ENCODE results near the gene SYT2.
A peak's percentile ranks its signal among the peaks of the same experiment; 100 is the strongest.
"Not testable (repeated sequence)": the region's sequence is repeated elsewhere in the genome, so short reads cannot be mapped to it uniquely, and the experiment has no call there.

The SYT2 gene

GRCh38 chr1:202645097-202645476 lies 65.2 kb downstream of the SYT2 start:
- Mint-ChIP-seq H3K4me1 (ENCODE audit: low read depth) (peaks cover 23% of the 10 kb centered on the region), H3K27ac (no peak overlapping the region), H3K4me3 (peak overlapping the region; percentile 68), H3K9me3 (ENCODE audit: low read depth) (no peaks in the 10 kb centered on the region), H3K27me3 (peaks cover 19% of the 10 kb centered on the region), H3K36me3 (no peaks in the 10 kb centered on the region)

- Mint-ChIP-seq H3K4me1 (ENCODE audit: low read depth) (peaks cover 23% of the 10 kb centered on the region), H3K4me3 (peak overlapping the region; percentile 74), H3K36me3 (no peaks in the 10 kb centered on the region), H3K27ac (no peak overlapping the region), H3K9me3 (ENCODE audit: low read depth) (no peaks in the 10 kb centered on the region), H3K27me3 (peaks cover 19% of the 10 kb centered on the region)
Observed at GRCh38 chr1:202644219-202645096, 65.8 kb downstream of the SYT2 start.

DNA sequence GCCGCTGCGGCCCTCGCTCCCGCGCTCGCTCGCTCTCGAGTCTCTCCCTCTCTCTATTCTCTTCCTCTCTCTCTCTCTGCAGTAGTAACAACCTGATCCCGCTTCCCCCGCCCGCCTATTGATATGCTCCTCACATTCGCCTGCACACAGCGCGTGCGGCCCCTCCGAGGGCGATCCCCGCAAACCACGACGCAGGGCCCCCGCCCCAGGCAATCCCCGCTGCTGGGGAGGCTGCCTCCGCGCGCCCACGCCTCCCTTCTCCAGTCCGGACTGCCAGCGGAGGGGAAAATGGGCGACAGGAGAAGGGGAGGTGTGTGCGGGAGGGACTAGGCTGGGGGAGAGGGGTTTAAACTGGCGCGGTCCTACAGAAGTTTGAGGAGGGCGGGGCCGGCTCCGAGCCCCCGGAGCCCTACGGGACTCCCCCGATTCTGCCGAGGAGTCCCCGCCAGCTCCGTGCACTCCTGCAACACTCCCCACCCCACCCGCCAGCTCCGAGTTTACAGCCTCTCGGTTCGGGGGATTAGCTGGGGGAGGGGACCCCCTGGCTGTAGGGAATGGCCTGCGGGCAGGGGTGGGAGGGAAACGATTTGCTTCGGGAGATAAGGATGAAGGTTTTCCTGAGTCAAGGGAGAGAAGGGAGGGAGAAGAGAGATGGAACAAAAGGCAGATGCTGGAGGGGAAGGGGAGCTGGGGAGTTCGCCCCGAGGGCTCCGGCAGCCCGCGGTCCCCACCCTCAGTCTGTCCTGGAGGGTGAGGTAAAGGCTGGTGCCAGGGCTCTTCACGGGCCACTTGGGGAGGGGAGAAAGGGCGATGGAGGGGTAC lies 66.6 kb downstream of the SYT2 start:
- Mint-ChIP-seq H3K27ac (no peak overlapping the region), H3K36me3 (no peaks in the 10 kb centered on the region)

DNA sequence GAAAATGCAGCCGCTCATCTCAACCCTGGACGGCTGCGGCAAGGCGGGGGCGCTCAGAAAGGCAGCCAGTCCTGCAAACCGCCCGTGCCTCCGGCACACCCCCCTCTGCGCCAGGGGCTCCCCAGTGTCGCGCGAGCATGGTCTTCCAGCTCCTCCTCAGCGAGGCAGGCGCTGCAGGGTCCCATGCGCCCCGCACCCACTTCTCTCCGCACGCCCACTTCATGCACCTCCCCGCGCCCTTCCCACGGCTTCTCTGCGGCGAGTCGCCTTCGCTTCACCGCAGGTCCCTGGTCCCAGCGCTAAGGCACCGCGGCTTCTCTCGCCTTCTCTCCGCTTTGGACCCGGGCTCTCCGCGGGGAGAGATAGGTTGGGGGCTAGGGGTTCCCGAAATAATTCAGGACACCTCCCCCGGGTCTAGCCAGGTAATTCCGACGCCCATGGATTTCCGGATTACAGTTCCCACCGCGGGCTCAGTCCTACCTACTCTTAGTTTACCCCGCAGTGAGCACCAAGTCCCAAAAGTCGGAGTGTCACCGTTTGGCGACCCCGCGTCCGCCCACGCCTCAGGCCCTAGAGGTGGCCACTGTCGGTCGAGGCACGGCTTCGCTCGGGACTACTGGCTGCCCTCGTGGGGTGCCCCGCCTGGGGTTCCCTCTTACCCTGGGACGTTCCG lies 67.5 kb downstream of the SYT2 start:
- no peaks in the 10 kb centered on the region for H3K36me3 Mint-ChIP-seq
- no peaks in the 10 kb centered on the region for H3K9me3 Mint-ChIP-seq (ENCODE audit: low read depth)
- peaks cover 23% of the 10 kb centered on the region for H3K4me1 Mint-ChIP-seq (ENCODE audit: low read depth)
- peak overlapping the region; percentile 74 for H3K4me3 Mint-ChIP-seq
- H3K27ac Mint-ChIP-seq, result no peak overlapping the region
- peaks cover 26% of the 10 kb centered on the region for H3K27me3 Mint-ChIP-seq

More for the DNA sequence above, 66.6 kb downstream of the SYT2 start:
- peaks cover 21% of the 10 kb centered on the region for H3K27me3 Mint-ChIP-seq
- peaks cover 23% of the 10 kb centered on the region for H3K4me1 Mint-ChIP-seq (ENCODE audit: low read depth)
- H3K9me3 Mint-ChIP-seq (ENCODE audit: low read depth), result no peaks in the 10 kb centered on the region
- H3K4me3 Mint-ChIP-seq, result peak overlapping the region; percentile 74

- peaks cover 23% of the 10 kb centered on the region for H3K4me1 Mint-ChIP-seq (ENCODE audit: low read depth)
- H3K27ac Mint-ChIP-seq, result no peak overlapping the region
- H3K9me3 Mint-ChIP-seq (ENCODE audit: low read depth), result no peaks in the 10 kb centered on the region
- no peaks in the 10 kb centered on the region for H3K36me3 Mint-ChIP-seq
- H3K4me3 Mint-ChIP-seq, result no peak overlapping the region
- H3K27me3 Mint-ChIP-seq, result peaks cover 26% of the 10 kb centered on the region
Observed at GRCh38 chr1:202642212-202642611, 68.0 kb downstream of the SYT2 start.

GRCh38 chr1:202639500-202639899 lies 70.8 kb downstream of the SYT2 start:
- H3K36me3 Mint-ChIP-seq, result no peaks in the 10 kb centered on the region
- no peaks in the 10 kb centered on the region for H3K9me3 Mint-ChIP-seq (ENCODE audit: low read depth)
- peaks cover 20% of the 10 kb centered on the region for H3K27me3 Mint-ChIP-seq
- no peak overlapping the region for H3K4me3 Mint-ChIP-seq
- H3K27ac Mint-ChIP-seq, result no peak overlapping the region
- H3K4me1 Mint-ChIP-seq (ENCODE audit: low read depth), result peaks cover 18% of the 10 kb centered on the region

- H3K27me3 Mint-ChIP-seq, result peaks cover 21% of the 10 kb centered on the region
Observed at GRCh38 chr1:202638701-202639305, 71.5 kb downstream of the SYT2 start.

DNA sequence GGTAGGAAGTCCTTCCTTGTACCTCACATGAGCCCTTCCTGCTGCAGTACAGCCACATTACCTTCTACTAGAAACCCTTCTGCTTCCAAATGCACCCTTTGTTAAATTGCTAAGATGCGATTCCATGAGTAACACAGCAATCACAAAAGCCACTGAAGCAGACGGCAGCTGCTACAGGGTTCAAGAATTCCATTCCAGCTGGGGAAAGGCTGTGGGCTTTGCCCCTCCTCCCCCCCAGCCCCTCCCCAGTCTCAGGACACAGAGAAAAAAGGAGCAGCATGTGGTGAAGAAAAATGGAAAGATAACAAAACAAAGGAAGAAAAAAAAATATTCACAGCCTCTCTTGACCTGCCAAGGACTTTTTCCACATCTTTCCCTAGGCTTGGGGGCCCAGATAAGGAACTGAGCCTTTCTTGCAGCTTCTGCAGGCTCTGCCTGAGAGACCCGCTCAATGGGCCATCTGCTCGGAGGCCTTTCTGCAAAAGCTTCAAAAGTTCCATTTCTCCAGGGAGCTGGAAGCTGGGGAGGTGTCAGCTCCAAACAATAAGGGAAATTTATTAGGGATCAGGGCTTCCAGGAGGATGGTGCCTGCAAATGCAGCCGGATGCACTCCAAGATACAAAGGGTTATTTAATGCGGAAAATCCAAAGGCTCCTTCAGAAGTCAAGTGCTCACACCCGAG lies 72.1 kb downstream of the SYT2 start:
- Mint-ChIP-seq H3K27me3 (peaks cover 23% of the 10 kb centered on the region), H3K4me3 (no peak overlapping the region), H3K9me3 (ENCODE audit: low read depth) (no peaks in the 10 kb centered on the region), H3K36me3 (no peaks in the 10 kb centered on the region), H3K4me1 (ENCODE audit: low read depth) (peaks cover 10% of the 10 kb centered on the region), H3K27ac (no peak overlapping the region)

More at GRCh38 chr1:202638701-202639305, 71.5 kb downstream of the SYT2 start:
- H3K27ac Mint-ChIP-seq; H3K36me3 Mint-ChIP-seq; H3K9me3 Mint-ChIP-seq (ENCODE audit: low read depth); H3K4me3 Mint-ChIP-seq: not testable (repeated sequence)
- H3K4me1 Mint-ChIP-seq (ENCODE audit: low read depth), result peaks cover 14% of the 10 kb centered on the region

DNA sequence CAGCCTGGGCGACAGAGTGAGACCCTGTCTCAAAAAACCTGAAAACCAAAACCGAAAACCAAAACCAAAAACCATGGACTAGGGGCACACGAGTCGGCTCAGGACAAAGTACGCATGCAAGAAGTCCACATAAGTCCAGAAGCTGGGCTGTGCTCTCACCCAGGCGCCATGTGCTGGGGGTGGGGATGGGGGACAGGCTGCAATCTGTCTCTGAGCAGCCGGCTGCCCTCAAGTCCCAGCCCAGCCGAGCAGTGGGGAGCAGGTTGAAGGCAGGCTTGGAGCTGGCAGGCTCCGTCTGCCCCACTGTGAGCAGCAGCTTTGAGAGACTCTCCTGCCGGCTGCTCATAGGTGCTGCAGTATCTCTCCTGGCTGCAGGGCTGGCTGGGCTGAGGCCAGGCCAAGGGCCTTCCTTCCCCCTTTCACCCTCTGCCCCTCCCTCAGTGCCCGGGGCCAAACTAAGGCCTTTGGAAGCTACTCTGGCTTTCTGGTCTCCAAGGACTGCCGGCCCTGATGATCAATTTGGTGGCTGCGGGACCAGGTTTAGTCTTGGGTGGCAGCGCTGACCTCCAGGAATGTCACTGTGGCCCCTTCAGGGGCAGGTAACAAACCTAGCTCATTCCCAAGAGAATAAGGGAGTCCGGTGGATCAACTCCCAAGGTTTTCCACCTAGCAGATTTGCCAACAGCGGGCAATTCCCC lies 72.8 kb downstream of the SYT2 start:
- not testable (repeated sequence) for H3K36me3 Mint-ChIP-seq; H3K9me3 Mint-ChIP-seq (ENCODE audit: low read depth); H3K27ac Mint-ChIP-seq; H3K4me1 Mint-ChIP-seq (ENCODE audit: low read depth); H3K4me3 Mint-ChIP-seq
- peaks cover 27% of the 10 kb centered on the region for H3K27me3 Mint-ChIP-seq

DNA sequence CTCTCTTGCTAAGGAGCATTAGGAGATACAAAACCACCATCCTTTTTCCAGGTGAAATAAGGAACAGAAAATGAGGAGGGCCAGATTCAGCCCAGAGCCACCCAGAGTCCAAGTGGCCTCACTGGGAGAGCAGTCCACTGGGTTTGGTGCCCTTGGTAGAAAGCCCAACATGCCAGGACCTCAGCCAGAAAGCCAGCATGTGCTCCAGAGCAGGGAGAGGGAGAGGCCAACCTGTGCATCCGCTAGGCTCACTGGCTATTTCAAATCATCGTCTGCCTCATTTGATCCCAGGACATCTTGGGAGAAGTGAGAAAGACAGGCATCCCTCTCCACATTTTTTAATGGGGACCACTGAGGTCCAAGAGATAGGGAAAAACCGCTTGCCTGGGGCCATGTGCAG lies 74.1 kb downstream of the SYT2 start:
- not testable (repeated sequence) for H3K36me3 Mint-ChIP-seq; H3K9me3 Mint-ChIP-seq (ENCODE audit: low read depth); H3K4me1 Mint-ChIP-seq (ENCODE audit: low read depth); H3K4me3 Mint-ChIP-seq; H3K27ac Mint-ChIP-seq
- peaks cover 26% of the 10 kb centered on the region for H3K27me3 Mint-ChIP-seq

GRCh38 chr1:202632241-202632640 lies 78.0 kb downstream of the SYT2 start:
- Mint-ChIP-seq H3K9me3 (ENCODE audit: low read depth) (no peaks in the 10 kb centered on the region), H3K36me3 (no peaks in the 10 kb centered on the region), H3K4me1 (ENCODE audit: low read depth) (peaks cover 31% of the 10 kb centered on the region), H3K27me3 (peaks cover 18% of the 10 kb centered on the region), H3K4me3 (no peak overlapping the region), H3K27ac (no peak overlapping the region)

GRCh38 chr1:202631076-202631923 lies 79.0 kb downstream of the SYT2 start:
- Mint-ChIP-seq H3K27ac (no peak overlapping the region), H3K4me1 (ENCODE audit: low read depth) (peaks cover 31% of the 10 kb centered on the region), H3K9me3 (ENCODE audit: low read depth) (no peaks in the 10 kb centered on the region), H3K27me3 (peaks cover 18% of the 10 kb centered on the region), H3K4me3 (no peak overlapping the region), H3K36me3 (no peaks in the 10 kb centered on the region)

GRCh38 chr1:202630541-202630940 lies 79.7 kb downstream of the SYT2 start:
- no peaks in the 10 kb centered on the region for H3K9me3 Mint-ChIP-seq (ENCODE audit: low read depth)
- peaks cover 33% of the 10 kb centered on the region for H3K4me1 Mint-ChIP-seq (ENCODE audit: low read depth)
- peaks cover 18% of the 10 kb centered on the region for H3K27me3 Mint-ChIP-seq
- H3K36me3 Mint-ChIP-seq, result no peaks in the 10 kb centered on the region
- H3K27ac Mint-ChIP-seq, result no peak overlapping the region
- no peak overlapping the region for H3K4me3 Mint-ChIP-seq

All from activated naive CD8-positive, alpha-beta T cell (primary cell).